Measurements from ENCODE around the gene CASP8. TPM values are rescaled to one million over a fixed set of nuclear protein-coding genes. Genes with fewer than 3 reads are reported as not detected.
"Not testable (repeated sequence)": the region's sequence is repeated elsewhere in the genome, so short reads cannot be mapped to it uniquely, and the experiment has no call there.

Gene CASP8
- total RNA-seq, 1 donor from 2014 or later, result not detected

DNA sequence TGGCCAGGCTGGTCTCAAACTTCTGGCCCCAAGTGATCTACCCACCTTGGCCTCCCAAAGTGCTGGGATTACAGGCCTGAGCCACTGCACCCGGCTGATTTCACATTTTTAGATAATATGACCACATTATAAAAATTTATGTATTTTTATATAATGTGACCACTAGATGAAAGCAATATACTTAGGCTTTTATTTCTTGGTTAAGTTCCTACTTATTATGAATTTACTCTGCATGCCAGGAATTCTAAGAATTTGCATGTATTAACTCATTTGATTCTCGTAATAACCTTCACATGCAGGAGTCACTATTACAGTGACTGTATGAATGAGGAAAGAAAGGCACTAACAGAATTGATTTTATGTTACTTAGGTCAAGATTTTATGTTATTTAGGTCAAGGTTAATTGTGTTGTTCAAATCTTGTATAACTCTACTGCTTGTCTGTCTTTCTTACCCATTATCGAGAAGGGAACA lies 25.6 kb upstream of the CASP8 start:
- Mint-ChIP-seq H3K27me3 (ENCODE audit: unreplicated experiment) (no peaks in the 10 kb centered on the region), H3K9me3 (ENCODE audit: unreplicated experiment) (no peaks in the 10 kb centered on the region), H3K4me1 (ENCODE audit: low read depth, unreplicated experiment) (peaks cover 2% of the 10 kb centered on the region), H3K27ac (ENCODE audit: unreplicated experiment) (no peak overlapping the region), H3K4me3 (ENCODE audit: unreplicated experiment) (no peak overlapping the region), H3K36me3 (ENCODE audit: unreplicated experiment) (peaks cover 3% of the 10 kb centered on the region)
- DNase-seq, result no peak
- TF ChIP-seq, protein P1, sequence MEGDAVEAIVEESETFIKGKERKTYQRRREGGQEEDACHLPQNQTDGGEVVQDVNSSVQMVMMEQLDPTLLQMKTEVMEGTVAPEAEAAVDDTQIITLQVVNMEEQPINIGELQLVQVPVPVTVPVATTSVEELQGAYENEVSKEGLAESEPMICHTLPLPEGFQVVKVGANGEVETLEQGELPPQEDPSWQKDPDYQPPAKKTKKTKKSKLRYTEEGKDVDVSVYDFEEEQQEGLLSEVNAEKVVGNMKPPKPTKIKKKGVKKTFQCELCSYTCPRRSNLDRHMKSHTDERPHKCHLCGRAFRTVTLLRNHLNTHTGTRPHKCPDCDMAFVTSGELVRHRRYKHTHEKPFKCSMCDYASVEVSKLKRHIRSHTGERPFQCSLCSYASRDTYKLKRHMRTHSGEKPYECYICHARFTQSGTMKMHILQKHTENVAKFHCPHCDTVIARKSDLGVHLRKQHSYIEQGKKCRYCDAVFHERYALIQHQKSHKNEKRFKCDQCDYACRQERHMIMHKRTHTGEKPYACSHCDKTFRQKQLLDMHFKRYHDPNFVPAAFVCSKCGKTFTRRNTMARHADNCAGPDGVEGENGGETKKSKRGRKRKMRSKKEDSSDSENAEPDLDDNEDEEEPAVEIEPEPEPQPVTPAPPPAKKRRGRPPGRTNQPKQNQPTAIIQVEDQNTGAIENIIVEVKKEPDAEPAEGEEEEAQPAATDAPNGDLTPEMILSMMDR (IDR thresholded peaks at IDR 0.05; ENCODE audit: partially characterized antibody, unreplicated experiment), result peak; percentile 4

DNA sequence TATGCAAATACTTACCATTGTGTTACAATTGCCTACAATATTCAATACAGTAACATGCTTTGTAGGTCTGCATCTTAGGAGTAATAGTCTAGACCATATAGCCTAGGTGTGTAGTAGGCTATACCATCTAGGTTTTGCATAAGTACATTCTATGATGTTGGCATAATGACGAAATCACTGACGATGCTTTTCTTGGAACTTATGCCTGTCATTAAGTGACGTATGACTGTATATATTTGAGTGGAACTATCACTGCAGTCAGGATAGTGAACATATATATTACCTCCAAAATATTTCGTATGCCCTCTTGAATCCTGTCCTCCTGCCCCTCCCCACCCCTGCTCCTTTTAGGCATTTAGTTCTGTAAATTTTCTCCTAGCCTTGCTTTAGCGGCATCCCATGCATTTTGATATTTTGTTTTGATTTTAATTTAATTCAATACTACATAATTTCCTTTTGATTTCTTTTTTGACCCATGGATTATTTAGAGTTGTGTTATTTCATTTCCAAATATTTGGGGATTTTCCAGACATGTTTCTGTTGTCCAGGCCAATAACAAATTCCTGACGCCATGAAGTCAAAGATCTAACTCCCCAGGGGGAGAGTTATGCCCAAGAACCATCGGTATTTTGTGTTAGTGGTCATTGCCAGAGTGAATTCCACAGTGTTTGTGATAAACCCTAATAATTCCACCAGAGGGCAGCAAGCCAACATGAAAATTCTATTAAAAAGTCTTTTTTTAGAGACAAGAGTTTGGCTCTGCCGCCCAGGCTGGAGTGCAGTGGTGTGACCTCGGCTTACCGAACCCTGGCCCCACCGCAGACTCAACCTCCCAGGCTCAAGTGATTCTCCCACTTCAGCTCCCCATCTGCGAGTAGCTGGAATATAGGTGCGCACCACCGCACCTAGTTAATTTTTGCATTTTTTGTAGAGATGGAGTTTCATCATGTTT lies 24.2 kb upstream of the CASP8 start:
- peaks cover 6% of the 10 kb centered on the region for H3K36me3 Mint-ChIP-seq (ENCODE audit: unreplicated experiment)
- no peak overlapping the region for H3K4me3 Mint-ChIP-seq (ENCODE audit: unreplicated experiment)
- peak; percentile 24 for DNase-seq
- peaks cover 2% of the 10 kb centered on the region for H3K4me1 Mint-ChIP-seq (ENCODE audit: low read depth, unreplicated experiment)
- no peaks in the 10 kb centered on the region for H3K27me3 Mint-ChIP-seq (ENCODE audit: unreplicated experiment)
- TF ChIP-seq, protein P1 (IDR thresholded peaks at IDR 0.05; ENCODE audit: partially characterized antibody, unreplicated experiment), result peak; percentile 78
- no peak overlapping the region for H3K27ac Mint-ChIP-seq (ENCODE audit: unreplicated experiment)
- no peaks in the 10 kb centered on the region for H3K9me3 Mint-ChIP-seq (ENCODE audit: unreplicated experiment)

DNA sequence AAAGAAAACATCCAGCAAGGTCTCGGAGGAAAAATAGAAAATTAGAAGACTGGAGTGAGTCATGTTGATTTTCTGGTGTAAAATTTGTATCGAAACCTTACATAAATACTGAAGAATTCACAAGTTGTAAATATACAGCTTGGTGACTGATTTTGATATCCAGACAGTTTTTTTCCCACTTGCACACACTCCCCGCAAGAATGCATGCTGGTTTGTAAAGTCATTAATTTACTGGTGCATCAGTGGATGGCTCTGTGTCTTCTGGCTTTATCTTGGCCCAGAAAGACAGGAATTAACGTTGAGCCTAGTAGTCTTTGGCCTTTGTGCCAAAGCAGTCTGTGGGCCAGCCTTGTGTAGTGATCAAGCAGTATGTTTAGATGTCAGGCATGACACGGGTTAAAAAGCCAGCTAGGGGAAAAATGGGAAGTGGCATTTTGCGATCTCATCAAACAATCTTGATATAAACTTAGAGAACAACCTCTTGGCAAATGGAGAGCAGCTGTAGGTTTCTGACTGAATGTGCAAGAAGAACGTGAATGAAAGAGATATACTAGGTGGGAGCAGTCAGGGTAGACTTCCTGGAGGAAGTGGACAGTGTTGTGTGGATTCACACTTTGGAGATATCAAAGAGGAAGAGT lies 22.7 kb upstream of the CASP8 start:
- TF ChIP-seq, protein P1 (IDR thresholded peaks at IDR 0.05; ENCODE audit: partially characterized antibody, unreplicated experiment), result no peak
- no peak for DNase-seq
- Mint-ChIP-seq H3K27me3 (ENCODE audit: unreplicated experiment) (no peaks in the 10 kb centered on the region), H3K27ac (ENCODE audit: unreplicated experiment) (no peak overlapping the region), H3K4me1 (ENCODE audit: low read depth, unreplicated experiment) (peaks cover 2% of the 10 kb centered on the region), H3K9me3 (ENCODE audit: unreplicated experiment) (no peaks in the 10 kb centered on the region), H3K36me3 (ENCODE audit: unreplicated experiment) (peaks cover 6% of the 10 kb centered on the region), H3K4me3 (ENCODE audit: unreplicated experiment) (no peak overlapping the region)

DNA sequence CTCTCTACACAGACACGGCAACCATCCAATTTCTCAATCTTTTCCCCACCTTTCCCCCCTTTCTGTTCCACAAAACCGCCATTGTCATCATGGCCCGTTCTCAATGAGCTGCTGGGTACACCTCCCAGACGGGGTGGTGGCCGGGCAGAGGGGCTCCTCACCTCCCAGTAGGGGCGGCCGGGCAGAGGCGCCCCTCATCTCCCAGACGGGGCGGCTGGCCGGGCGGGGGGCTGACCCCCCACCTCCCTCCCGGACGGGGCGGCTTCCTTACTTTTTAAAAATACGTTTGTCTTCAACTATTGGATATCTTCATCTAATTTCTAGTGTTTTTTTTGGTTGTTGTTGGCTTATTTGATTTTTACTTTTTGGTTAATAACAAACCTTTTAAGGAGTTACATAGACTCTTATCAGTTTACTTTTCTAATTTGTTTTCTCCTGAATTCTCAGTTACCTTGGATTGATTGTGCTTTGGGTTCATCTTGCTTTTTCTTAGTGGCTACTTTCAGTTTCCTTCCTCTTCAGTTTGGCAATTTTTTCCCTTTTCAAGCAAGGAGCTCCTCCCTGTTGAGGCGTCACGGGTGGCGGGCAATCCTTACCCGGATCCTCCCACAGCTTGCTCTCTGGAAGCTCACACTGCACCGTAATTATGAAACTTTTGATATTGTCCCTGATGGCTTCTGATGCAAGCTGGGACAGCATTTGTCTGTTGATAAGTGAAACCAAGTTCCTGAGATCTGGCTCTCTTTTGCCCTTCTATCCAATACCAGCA lies 21.0 kb upstream of the CASP8 start:
- not testable (repeated sequence) for DNase-seq; H3K4me3 Mint-ChIP-seq (ENCODE audit: unreplicated experiment); H3K9me3 Mint-ChIP-seq (ENCODE audit: unreplicated experiment); H3K27me3 Mint-ChIP-seq (ENCODE audit: unreplicated experiment); H3K36me3 Mint-ChIP-seq (ENCODE audit: unreplicated experiment); H3K27ac Mint-ChIP-seq (ENCODE audit: unreplicated experiment); H3K4me1 Mint-ChIP-seq (ENCODE audit: low read depth, unreplicated experiment)

DNA sequence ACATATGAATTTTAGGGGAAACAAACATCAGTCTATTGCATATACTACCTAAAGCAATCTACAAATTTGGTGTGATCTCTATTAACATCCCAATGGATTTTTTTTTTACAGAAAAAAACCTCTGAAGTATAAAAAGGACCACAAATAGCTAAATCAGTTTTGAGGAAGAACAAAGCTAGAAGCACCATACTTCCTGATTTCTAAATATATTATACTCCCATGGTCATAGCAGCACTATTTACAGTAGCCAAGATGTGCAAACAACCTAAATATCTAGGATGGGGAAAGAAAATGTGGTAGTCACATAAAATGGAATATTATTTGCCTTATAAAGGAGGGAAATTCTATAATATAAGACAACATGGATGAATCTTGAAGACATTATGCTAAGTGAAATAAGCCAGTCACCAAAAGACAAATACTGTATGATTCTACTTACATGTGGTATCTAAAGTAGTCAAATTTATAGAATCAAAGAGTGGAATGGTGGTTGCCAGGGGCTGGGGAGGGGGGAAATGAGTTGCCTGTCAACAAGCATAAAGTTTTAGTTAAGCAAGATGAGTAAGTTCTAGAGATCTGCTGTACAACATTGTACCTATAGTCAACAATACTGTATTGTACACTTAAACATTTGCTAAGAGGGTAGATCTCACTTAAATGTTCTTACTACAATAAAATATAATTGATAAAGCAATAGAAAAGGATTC lies 17.6 kb upstream of the CASP8 start:
- TF ChIP-seq, protein P1 (IDR thresholded peaks at IDR 0.05; ENCODE audit: partially characterized antibody, unreplicated experiment), result no peak
- no peaks in the 10 kb centered on the region for H3K4me1 Mint-ChIP-seq (ENCODE audit: low read depth, unreplicated experiment)
- H3K27ac Mint-ChIP-seq (ENCODE audit: unreplicated experiment), result no peak overlapping the region
- no peak overlapping the region for H3K4me3 Mint-ChIP-seq (ENCODE audit: unreplicated experiment)
- no peak for DNase-seq
- H3K9me3 Mint-ChIP-seq (ENCODE audit: unreplicated experiment), result peaks cover 2% of the 10 kb centered on the region
- H3K27me3 Mint-ChIP-seq (ENCODE audit: unreplicated experiment), result no peaks in the 10 kb centered on the region
- H3K36me3 Mint-ChIP-seq (ENCODE audit: unreplicated experiment), result peaks cover 6% of the 10 kb centered on the region
